Prostate gland (tissue), 2 donors: ENCODE measurements around the gene SLC25A34. TPM values are rescaled to one million over a fixed set of nuclear protein-coding genes. Genes with fewer than 3 reads are reported as not detected.
A peak's percentile ranks its signal among the peaks of the same experiment; 100 is the strongest.

Source experiments
- DNase-seq: peaks from one replicate; pipeline ENCODE4 v3.0.0-alpha.2; 2019; ENCODE audit warnings: low spot score
- H3K27ac ChIP-seq, 2 donors: fragments of 200-600 bp; sonication (generic); 2 replicates each; pipeline ENCODE4 v1.5.1; 2017 to 2019
- H3K27me3 ChIP-seq: fragments of 200-600 bp; sonication (generic); replicated peaks from 2 replicates; pipeline ENCODE4 v1.5.1; 2019; ENCODE audit not compliant: insufficient read depth
- H3K36me3 ChIP-seq, 2 donors: fragments of 200-600 bp; sonication (generic); 1 replicate in 1 of 2; 2 replicates in 1 of 2; pipeline versions ENCODE4 v1.5.1 to v1.8.1; 2017 to 2019
- H3K4me1 ChIP-seq: fragments of 200-600 bp; sonication (generic); replicated peaks from 2 replicates; pipeline ENCODE4 v1.5.1; 2019
- H3K4me3 ChIP-seq, 2 donors: fragments of 200-600 bp; sonication (generic); 2 replicates each; pipeline ENCODE4 v1.5.1; 2017 to 2019
- H3K9me3 ChIP-seq: fragments of 200-600 bp; sonication (generic); 2 replicates; pipeline ENCODE4 v1.5.1; 2017
- CTCF ChIP-seq, 4 experiments: fragments of 200-600 bp in 2 of 4; fragments of 450-650 bp in 2 of 4; sonication (generic) in 2 of 4; IDR thresholded peaks; 1 replicate in 3 of 4; 2 replicates in 1 of 4; pipeline ENCODE4 v1.5.1; 2016 to 2019; ENCODE audit warnings: antibody characterized with exemption in 4 of 4, mild to moderate bottlenecking in 2 of 4, moderate library complexity in 2 of 4
- POLR2A ChIP-seq: fragments of 450-650 bp; IDR thresholded peaks from one replicate; pipeline ENCODE4 v1.6.1; 2016; ENCODE audit warnings: antibody characterized with exemption, mild to moderate bottlenecking
- POLR2AphosphoS5 ChIP-seq: sonication (generic); formaldehyde crosslinking; IDR thresholded peaks from one replicate; pipeline ENCODE4 v1.6.1; 2017; ENCODE audit warnings: antibody characterized with exemption
- WGBS: methylation state at CpG from one replicate; pipeline ENCODE4 v1.1.5; 2018; 5-methylcytosine and 5-hydroxymethylcytosine counted together
- intact Hi-C: fragments of 100-400 bp; cut with DNase I; formaldehyde crosslinking; loops from one replicate; pipeline ENCODE4 v1.14.2; 2022
- total RNA-seq, 2 donors: library from RNA; depleted of rRNA; stranded (reverse); fragments of >200 nt; gene quantifications; one replicate each; pipeline ENCODE4 v1.1.0, GENCODE V29; 2016

SLC25A34 gene
- 1 to 10 TPM; 1.1 to 1.4 TPM for total RNA-seq

- TF ChIP-seq CTCF (IDR thresholded peaks at IDR 0.05) (no peak), POLR2A (peak; percentile 9), POLR2AphosphoS5 (peak; percentile 25)
- Histone ChIP-seq H3K36me3 (peaks cover 0 to 7% of the 10 kb centered on the region in 2 donors), H3K4me3 (no peak within 1 kb of the TSS), H3K27ac (no peak within 1 kb of the TSS), H3K4me1 (peaks cover 6% of the 10 kb centered on the region), H3K27me3 (no peaks in the 10 kb centered on the region), H3K9me3 (no peaks in the 10 kb centered on the region)
- DNase-seq: no peak
- 67% methylated on average over 30 of the region's 35 CpGs for WGBS
- intact Hi-C loops: no loop called here
Measured at GRCh38 chr1:15736038-15736891, at the start of gene SLC25A34. Gene SLC25A34, plus strand, starts transcription at chr1:15736258. Its CDS starts 228 bp downstream, at chr1:15736486.

- H3K9me3 ChIP-seq: no peaks in the 10 kb centered on the region
- intact Hi-C loops: no loop called here
- TF ChIP-seq POLR2A: no peak
- no peak for TF ChIP-seq CTCF (IDR thresholded peaks at IDR 0.05)
- no peak for TF ChIP-seq POLR2AphosphoS5
- no peak overlapping the region for H3K4me3 ChIP-seq
- no peaks in the 10 kb centered on the region for H3K27me3 ChIP-seq
- no peaks in the 10 kb centered on the region for H3K4me1 ChIP-seq
- 21% methylated on average over 2 of the region's 2 CpGs for WGBS
- H3K36me3 ChIP-seq: no peaks in the 10 kb centered on the region
- no peak overlapping the region for H3K27ac ChIP-seq
- no peak for DNase-seq
Measured at GRCh38 chr1:15687446-15687845, 48.6 kb upstream of the SLC25A34 start.

GRCh38 chr1:15690317-15690716 lies 45.7 kb upstream of the SLC25A34 start:
- no peak for DNase-seq
- H3K9me3 ChIP-seq: no peaks in the 10 kb centered on the region
- no peaks in the 10 kb centered on the region for H3K36me3 ChIP-seq
- TF ChIP-seq POLR2AphosphoS5 (no peak), CTCF (IDR thresholded peaks at IDR 0.05) (no peak), POLR2A (no peak)
- 98% methylated on average over 6 of the region's 6 CpGs for WGBS
- no peaks in the 10 kb centered on the region for H3K4me1 ChIP-seq
- H3K27ac ChIP-seq: no peak overlapping the region
- intact Hi-C loops: no loop called here
- no peaks in the 10 kb centered on the region for H3K27me3 ChIP-seq
- H3K4me3 ChIP-seq: no peak overlapping the region

GRCh38 chr1:15691434-15692032 lies 44.5 kb upstream of the SLC25A34 start:
- no peak for DNase-seq
- Histone ChIP-seq H3K9me3 (no peaks in the 10 kb centered on the region), H3K4me1 (no peaks in the 10 kb centered on the region), H3K27ac (no peak overlapping the region), H3K27me3 (no peaks in the 10 kb centered on the region), H3K36me3 (no peaks in the 10 kb centered on the region), H3K4me3 (no peak overlapping the region)
- 53% methylated on average over 11 of the region's 11 CpGs for WGBS
- no peak for TF ChIP-seq POLR2AphosphoS5
- TF ChIP-seq POLR2A: no peak
- no peak for TF ChIP-seq CTCF (IDR thresholded peaks at IDR 0.05)
- intact Hi-C loops: no loop called here
